ENCODE measurements around the gene KCNN1. TPM values are rescaled to one million over a fixed set of nuclear protein-coding genes. Genes with fewer than 3 reads are reported as not detected.

The KCNN1 gene
- total and polyA plus RNA-seq, 2 of the 13 experiments (the other 11 are each of a cell fraction or from before 2014, with no cell fraction given), result 0.04 TPM; not detected in 1

DNA sequence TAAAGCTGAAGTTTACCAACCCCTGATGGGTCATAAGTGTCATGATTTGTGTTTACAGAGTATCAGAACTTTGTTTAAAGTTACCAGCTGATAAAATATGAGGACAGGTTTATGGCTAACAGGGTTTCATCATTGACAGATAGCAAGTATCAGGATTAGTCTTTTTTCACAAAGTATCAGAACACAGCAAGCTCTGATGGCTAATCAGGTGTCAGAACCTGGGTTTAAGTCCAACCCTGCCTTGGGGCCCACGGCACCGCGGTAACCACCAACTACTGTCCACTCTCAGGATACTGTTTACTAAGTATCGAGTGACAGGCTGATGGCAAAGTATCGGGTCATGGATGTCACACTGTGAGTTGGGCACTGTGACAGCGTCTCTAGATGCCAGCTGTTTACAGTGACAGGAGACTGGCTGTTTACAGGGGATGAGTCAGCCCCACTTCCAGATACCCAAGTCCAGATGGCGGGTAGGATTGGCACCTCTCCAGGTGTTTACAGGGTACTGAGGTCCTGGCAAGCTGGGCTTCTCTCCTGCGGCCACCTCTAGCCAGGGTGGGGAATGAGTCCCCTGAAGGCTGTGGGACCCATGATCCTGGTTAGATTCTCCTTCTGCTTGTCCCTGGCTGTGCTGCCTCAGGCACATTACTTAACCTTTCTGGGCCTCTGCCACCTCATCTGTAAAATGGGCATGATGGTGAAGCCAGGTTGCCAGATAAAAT lies 62.9 kb downstream of the KCNN1 start (continued):
- TF ChIP-seq, protein P1, sequence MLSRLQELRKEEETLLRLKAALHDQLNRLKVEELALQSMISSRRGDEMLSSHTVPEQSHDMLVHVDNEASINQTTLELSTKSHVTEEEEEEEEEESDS (CRISPR knock-in tag; IDR thresholded peaks at IDR 0.05; ENCODE audit: borderline replicate concordance), result no peak
- TF ChIP-seq, protein P2, sequence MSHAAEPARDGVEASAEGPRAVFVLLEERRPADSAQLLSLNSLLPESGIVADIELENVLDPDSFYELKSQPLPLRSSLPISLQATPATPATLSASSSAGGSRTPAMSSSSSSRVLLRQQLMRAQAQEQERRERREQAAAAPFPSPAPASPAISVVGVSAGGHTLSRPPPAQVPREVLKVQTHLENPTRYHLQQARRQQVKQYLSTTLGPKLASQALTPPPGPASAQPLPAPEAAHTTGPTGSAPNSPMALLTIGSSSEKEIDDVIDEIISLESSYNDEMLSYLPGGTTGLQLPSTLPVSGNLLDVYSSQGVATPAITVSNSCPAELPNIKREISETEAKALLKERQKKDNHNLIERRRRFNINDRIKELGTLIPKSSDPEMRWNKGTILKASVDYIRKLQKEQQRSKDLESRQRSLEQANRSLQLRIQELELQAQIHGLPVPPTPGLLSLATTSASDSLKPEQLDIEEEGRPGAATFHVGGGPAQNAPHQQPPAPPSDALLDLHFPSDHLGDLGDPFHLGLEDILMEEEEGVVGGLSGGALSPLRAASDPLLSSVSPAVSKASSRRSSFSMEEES (CRISPR knock-in tag; IDR thresholded peaks at IDR 0.05), result no peak
- TF ChIP-seq TAF15 (IDR thresholded peaks at IDR 0.05; ENCODE audit: low read depth, low read length, poor library complexity, severe bottlenecking) (no peak), ZNF768 (CRISPR knock-in tag; IDR thresholded peaks at IDR 0.05) (peak; percentile 93), MTF2 (CRISPR knock-in tag; IDR thresholded peaks at IDR 0.05; ENCODE audit: borderline replicate concordance) (no peak), NR2F1 (CRISPR knock-in tag; IDR thresholded peaks at IDR 0.05) (peak in 1 of 2 experiments; percentile 43; a peak in 1 of 4 replicates), BCL6 (CRISPR knock-in tag; IDR thresholded peaks at IDR 0.05) (no peak; the same call in 1 of the 2 replicates), FOXC1 (CRISPR knock-in tag; IDR thresholded peaks at IDR 0.05; ENCODE audit: borderline replicate concordance) (no peak), SMAD1 (CRISPR knock-in tag; IDR thresholded peaks at IDR 0.05; ENCODE audit: borderline replicate concordance, low read depth) (no peak), KDM5B (CRISPR knock-in tag; IDR thresholded peaks at IDR 0.05; ENCODE audit: borderline replicate concordance) (no peak), ZNF30 (CRISPR knock-in tag; IDR thresholded peaks at IDR 0.05) (no peak)
- TF ChIP-seq, protein P3, sequence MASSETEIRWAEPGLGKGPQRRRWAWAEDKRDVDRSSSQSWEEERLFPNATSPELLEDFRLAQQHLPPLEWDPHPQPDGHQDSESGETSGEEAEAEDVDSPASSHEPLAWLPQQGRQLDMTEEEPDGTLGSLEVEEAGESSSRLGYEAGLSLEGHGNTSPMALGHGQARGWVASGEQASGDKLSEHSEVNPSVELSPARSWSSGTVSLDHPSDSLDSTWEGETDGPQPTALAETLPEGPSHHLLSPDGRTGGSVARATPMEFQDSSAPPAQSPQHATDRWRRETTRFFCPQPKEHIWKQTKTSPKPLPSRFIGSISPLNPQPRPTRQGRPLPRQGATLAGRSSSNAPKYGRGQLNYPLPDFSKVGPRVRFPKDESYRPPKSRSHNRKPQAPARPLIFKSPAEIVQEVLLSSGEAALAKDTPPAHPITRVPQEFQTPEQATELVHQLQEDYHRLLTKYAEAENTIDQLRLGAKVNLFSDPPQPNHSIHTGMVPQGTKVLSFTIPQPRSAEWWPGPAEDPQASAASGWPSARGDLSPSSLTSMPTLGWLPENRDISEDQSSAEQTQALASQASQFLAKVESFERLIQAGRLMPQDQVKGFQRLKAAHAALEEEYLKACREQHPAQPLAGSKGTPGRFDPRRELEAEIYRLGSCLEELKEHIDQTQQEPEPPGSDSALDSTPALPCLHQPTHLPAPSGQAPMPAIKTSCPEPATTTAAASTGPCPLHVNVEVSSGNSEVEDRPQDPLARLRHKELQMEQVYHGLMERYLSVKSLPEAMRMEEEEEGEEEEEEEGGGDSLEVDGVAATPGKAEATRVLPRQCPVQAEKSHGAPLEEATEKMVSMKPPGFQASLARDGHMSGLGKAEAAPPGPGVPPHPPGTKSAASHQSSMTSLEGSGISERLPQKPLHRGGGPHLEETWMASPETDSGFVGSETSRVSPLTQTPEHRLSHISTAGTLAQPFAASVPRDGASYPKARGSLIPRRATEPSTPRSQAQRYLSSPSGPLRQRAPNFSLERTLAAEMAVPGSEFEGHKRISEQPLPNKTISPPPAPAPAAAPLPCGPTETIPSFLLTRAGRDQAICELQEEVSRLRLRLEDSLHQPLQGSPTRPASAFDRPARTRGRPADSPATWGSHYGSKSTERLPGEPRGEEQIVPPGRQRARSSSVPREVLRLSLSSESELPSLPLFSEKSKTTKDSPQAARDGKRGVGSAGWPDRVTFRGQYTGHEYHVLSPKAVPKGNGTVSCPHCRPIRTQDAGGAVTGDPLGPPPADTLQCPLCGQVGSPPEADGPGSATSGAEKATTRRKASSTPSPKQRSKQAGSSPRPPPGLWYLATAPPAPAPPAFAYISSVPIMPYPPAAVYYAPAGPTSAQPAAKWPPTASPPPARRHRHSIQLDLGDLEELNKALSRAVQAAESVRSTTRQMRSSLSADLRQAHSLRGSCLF (CRISPR knock-in tag; IDR thresholded peaks at IDR 0.05; ENCODE audit: borderline replicate concordance), result no peak
- TF ChIP-seq, protein P4, sequence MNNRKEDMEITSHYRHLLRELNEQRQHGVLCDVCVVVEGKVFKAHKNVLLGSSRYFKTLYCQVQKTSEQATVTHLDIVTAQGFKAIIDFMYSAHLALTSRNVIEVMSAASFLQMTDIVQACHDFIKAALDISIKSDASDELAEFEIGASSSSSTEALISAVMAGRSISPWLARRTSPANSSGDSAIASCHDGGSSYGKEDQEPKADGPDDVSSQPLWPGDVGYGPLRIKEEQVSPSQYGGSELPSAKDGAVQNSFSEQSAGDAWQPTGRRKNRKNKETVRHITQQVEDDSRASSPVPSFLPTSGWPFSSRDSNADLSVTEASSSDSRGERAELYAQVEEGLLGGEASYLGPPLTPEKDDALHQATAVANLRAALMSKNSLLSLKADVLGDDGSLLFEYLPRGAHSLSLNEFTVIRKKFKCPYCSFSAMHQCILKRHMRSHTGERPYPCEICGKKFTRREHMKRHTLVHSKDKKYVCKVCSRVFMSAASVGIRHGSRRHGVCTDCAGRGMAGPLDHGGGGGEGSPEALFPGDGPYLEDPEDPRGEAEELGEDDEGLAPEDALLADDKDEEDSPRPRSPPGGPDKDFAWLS (CRISPR knock-in tag; IDR thresholded peaks at IDR 0.05; ENCODE audit: borderline replicate concordance), result no peak
- TF ChIP-seq, protein P5, sequence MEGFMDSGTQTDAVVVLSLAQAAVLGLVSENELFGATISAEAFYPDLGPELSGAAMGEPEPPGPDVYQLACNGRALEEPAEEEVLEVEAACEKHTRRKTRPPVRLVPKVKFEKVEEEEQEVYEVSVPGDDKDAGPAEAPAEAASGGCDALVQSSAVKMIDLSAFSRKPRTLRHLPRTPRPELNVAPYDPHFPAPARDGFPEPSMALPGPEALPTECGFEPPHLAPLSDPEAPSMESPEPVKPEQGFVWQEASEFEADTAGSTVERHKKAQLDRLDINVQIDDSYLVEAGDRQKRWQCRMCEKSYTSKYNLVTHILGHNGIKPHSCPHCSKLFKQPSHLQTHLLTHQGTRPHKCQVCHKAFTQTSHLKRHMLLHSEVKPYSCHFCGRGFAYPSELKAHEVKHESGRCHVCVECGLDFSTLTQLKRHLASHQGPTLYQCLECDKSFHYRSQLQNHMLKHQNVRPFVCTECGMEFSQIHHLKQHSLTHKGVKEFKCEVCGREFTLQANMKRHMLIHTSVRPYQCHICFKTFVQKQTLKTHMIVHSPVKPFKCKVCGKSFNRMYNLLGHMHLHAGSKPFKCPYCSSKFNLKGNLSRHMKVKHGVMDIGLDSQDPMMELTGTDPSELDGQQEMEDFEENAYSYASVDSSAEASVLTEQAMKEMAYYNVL (CRISPR knock-in tag; IDR thresholded peaks at IDR 0.05; ENCODE audit: borderline replicate concordance), result no peak
